ENCODE results near the gene EDARADD.
"Not testable (repeated sequence)": the region's sequence is repeated elsewhere in the genome, so short reads cannot be mapped to it uniquely, and the experiment has no call there.

Gene EDARADD

DNA sequence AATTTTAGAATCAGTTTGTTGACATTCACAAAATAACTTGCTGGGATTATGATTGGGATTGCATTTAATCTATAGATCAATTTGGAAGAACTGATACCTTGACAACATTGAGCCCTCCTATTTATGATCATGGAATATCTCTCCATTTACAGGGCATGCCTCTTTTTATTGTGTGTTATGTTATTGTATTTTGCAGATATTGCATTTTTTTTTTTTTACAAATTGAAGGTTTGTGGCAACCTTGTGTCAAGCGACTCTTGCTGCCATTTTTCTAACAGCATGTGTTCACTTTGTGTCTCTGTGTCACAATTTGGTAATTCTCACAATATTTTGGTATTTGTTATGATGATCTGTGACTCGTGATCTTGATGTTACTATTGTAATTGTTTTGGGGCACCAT lies 46.3 kb downstream of the EDARADD start:
- no peak for DNase-seq

DNA sequence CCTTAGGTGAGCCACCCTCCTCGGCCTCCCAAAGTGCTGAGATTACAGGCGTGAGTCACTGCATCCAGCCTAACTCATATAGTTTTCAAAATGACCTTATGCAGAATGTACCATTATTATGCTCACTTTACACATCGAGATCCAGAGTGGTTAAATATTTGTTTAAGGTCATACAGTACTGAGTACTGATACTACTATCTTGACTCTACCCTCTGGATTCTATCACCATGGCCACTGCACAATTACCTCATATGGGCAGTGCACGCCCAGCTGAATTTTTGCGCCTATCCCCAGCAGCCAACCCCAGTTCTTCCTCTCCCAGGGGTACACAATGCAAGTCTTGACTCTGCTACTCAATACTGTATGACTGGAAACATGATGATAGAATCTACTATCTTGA lies 56.7 kb downstream of the EDARADD start:
- no peak for DNase-seq

DNA sequence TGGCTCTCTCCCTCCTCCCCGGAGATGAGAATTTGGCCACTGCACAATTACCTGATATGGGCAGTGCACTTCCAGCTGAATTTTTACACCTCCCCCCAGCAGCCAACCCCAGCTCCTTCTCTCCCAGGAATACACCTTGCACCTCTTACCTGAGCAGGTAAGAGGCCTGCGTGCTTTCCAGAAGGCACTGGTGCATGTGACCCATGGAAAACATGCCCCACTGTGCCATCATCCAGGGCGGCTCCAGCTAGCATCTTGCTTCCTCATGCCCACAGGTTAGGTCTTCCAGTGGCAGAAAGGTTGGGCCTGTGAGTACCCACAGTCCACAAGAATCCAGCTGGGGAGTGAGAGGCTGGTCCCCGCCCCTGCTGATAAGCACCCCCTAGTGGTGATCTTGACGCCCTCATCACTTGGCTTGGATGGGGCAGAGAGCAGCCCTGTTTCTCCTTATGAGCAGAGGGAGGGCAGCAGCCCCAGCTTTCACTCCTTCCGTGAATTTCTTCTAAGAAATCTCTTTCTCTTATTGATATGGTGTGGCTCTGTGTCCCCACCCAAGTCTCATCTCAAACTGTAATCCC lies 57.8 kb downstream of the EDARADD start:
- peak; percentile 23 for DNase-seq

DNA sequence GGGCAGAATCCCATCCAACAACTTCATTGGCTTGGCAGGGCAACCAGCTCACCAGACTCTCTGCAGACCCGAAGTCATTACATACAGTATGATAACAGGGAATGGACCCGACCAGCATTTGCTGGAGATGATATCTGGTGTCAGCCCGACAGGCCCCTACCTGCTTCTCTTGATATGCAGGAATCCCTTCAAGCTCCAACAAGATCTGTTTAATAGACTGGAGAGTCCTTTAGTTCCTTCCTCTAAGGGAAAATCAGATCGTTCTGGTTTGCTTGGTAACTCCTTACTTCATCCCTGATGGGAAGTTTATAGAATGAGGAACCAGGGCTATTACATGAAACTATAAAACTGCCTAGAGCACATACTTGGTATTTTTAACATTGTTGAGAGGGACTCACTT lies 61.2 kb downstream of the EDARADD start:
- no peak for DNase-seq

DNA sequence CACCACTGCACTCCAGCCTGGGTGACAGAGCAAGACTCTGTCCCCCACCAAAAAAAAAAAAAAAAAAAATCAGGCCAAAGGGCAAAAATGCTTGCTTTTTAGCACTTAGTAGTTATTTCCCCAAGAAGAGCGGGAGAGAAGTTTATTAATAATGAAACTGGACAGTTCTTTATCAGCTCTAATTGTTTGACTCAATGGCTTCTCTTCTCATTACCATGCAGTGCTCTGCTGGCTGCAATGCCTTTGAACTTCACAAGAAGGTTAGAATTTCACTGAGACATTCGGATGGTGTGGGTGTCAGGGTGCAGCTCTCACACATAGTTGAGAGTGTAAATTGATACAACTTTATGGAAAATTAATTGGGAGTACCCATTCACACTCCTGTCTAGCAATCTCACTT lies 63.7 kb downstream of the EDARADD start:
- DNase-seq: no peak

DNA sequence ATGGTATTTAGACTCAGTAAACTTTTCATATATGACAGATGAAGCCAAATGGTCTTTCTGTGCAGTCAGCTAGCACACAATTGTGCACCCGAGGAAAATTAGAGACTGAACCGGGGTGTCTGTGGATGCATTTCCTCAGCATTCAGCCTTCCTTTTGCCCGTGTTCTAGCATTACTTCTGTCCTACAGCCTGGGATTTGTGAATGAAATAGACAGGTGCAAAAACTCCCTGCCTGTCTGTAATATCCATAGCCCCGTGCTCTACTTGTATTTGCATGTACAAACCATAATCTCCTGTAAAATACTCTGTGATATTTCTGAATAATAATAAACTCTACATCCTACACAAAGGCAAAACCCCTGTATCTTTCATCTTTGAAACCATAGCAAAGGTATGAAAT lies 64.9 kb downstream of the EDARADD start:
- no peak for DNase-seq

DNA sequence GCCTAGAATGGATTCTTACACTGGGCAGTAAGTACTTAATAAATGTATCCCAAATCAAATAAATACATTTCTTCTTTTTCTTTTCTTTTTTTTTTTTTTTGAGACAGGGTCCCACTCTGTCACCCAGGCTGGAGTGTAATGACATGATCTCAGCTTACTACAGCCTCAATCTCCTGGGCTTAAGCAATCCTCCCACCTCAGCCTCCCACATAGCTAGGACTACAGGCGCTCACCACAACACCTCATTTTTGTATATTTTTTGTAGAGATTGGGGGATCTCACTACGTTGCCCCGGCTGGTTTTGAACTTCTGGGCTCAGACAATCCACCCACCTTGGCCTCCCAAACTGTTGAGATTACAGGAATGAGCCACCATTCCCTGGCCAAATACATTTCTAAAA lies 66.0 kb downstream of the EDARADD start:
- no peak for DNase-seq

DNA sequence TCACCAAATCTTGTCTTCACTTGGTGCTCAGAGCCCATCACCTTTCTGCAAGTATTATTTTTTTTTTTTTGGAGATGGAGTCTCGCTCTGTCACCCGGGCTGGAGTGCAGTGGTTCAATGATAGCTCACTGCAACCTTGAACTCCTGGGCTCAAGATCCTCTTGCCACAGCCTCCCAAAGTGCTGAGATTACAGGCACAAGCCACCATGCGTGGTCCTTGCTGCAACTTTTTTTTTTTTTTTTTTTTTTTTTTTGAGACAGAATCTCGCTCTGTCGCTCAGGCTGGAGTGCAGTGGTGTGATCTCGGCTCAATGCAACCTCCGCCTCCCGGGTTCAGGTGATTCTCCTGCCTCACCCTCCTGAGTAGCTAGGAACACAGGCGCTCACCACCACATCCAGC lies 70.1 kb downstream of the EDARADD start:
- DNase-seq: not testable (repeated sequence)

DNA sequence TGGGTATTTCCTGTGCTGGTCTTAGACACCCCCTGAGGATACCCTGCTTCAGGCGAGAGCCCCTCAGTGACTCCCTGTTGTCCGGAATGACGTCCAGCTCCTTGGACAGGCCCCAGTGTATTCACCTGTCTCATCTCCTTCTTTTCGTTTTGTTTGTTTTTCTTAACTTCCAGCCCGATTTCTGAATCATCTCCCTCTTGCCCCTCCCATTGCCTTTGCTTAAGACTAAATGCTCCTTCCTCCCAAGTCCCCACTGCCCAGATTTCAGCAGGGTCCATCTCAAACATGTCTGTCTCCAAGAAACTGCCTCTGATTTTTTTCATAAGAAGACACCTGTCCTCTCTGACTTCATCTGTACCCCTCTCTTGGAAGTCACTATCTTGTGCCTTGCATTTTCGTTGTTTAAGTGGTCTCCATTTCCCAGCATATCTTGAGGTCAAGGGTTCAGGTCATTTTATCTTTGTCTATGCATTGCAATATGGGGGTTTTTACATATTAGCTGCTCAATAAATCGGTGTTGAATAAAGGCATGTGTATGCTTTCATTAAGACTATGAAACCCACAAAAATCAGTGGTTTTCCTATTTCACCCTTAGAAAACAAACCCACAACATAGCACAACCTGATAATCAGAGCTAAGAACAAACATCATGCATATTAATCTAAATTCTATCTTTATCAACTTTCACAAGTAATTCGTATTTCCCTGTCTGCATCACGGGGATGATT lies 71.3 kb downstream of the EDARADD start:
- DNase-seq: no peak

DNA sequence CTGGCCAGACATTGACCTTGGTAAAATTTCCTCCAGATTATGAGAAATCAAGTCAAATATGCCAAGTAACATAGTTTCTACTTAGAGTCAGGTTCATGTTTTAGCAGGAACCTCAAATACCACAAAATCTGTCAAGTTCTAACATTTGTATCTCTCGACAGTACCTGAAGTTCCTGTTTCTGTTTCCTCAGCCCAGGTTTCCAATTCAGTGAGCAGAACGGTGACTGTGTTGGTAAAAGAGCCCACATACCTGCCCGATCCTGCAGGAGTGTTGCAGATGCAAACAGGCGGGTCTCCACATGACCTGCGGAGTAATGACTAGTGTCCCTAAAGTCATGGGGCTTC lies 71.8 kb downstream of the EDARADD start:
- no peak for DNase-seq

DNA sequence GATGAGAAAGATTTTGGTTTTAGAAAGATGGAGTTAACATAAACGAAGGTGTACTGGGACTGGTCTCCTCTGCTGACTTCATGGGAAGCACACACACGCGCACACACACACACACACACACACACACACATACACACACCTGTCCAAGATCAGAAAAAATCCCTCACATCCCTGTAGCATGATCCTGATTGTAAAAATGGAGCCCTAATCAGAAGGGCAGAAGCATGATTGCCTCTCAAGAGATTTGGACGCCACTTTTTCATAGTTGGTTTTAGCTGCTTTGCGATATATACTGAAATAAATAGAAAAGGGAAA lies 73.2 kb downstream of the EDARADD start:
- DNase-seq: no peak

DNA sequence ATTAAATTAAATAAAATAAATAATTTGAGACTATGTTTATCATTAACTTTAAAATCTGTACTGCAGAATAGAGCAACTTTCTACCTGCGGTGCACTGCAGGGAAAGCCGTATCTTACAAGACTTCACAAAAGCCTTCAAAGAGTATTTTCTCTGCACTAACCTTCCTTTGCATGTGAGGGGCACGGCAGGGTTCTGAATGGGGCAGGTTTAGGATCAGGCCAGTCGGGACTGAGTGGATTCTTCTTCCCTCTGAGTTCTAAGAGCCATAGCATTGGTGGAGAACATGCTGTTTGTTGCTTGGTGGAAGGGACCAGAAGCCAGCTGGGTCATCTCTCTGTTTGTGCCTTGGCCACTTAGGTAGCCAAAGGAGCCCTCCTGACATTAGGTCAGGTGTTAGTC lies 74.5 kb downstream of the EDARADD start:
- DNase-seq: no peak

DNA sequence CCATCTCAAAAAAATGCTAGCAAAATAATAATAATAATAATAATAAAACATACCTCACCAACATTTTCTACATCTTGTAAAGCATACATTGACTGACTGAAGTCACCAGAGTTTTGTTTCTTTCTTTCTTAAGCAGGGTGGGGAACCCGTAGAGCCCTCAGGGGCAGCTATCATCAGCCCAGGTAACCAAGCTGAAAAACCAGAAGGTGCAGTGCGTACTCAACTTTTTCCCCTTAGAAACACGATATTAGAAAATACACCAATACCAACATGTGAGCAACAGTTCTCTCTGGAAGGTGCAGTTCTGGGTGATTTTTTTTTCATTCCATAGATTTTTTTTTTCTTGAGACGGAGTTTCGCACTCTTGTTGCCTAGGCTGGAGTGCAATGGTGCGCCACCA lies 75.4 kb downstream of the EDARADD start:
- DNase-seq: no peak

DNA sequence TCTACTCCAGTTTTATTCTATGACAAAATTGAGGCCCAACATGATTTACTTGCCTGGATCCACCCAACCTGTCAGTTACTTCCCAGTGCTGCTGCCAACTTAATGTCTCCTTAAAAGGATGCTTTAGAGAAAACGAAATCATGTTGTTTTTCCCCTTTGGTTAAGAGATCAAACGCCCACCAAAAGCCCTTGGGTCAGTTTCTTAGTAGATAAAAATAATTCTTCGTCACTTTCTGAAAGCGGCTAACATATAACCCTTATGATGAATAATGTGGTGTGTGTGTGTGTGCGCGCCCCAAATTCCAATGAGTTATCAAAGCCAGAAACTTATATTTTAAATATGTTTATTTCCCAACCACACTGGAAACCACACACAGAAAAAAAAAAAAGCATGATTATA lies 77.0 kb downstream of the EDARADD start:
- DNase-seq: no peak

DNA sequence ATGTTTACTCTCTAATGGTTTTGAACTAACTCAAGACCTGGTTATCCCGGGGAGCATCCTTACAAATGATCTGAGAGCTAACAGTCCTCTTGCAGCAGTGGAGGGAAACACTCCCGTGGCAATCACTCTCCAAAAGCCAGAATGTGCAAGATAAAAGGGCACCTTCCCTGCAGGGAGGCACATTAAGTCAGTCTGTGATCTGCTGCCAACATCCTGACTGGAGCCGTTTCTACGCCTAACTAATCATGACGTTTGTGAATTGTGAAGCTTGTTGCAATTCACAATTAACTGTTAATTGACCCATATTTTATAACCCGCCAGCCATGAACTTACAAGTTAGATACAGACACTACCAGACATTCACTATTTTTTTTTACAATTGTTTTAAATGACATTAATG lies 77.6 kb downstream of the EDARADD start:
- DNase-seq: no peak

DNA sequence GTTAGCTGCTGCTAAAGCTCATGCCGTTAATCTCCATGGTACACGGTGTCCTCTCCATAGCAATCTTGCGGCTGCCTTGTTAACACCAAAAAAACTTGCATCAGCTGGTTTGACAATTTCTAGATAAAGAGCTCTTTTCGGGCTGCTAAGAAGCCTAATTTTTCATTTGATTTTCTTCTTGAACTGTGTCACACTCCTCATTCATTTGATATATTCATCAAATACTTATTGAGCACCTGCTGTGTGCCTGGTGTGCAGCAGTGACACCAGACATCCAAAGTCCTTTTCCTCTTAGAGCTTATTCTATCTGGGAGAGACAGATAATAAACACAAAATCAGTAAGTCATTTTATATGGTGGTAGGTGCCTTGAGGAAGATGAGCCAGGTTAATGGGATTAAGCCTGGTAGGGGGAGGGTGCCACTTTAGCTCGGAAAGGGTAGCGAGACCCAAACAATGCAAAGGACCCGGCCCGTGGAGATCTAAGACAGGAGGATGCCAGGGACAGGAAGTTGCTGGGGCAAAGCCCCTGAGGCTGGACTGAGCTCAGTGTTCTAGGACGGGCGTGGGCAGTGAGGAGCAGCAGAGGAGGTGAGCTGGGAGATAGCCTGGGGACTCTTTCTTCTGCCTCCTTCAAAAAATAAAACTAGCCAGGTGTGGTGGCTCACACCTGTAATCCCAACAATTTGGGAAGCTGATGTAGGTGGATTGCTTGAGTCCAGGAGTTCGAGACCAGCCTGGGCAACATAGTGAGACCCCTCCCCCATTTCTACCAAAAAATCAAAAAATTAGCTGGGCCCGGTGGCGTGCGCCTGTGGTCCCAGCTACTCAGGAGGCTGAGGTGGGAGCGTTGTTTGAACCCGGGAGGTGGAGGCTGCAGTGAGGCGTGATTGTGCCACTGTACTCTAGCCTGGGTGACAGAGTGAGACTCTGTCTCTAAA lies 79.0 kb downstream of the EDARADD start:
- DNase-seq: no peak

DNA sequence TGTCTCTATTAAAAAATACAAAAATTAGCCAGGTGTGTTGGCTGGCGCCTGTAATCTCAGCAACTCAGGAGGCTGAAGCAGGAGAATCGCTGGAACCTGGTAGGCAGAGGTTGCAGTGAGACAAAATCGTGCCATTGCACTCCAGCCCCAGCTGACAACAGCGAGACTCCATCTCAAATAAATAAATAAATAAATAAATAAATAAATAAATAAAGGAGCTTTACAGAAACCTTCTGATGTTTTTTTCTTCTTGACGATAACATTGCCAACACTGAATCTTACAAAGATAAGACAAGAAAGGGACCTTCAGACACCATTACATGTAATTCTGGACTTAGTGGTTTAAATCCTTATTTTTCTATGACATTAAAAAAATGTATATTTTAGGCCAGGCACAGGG lies 81.9 kb downstream of the EDARADD start:
- no peak for DNase-seq

DNA sequence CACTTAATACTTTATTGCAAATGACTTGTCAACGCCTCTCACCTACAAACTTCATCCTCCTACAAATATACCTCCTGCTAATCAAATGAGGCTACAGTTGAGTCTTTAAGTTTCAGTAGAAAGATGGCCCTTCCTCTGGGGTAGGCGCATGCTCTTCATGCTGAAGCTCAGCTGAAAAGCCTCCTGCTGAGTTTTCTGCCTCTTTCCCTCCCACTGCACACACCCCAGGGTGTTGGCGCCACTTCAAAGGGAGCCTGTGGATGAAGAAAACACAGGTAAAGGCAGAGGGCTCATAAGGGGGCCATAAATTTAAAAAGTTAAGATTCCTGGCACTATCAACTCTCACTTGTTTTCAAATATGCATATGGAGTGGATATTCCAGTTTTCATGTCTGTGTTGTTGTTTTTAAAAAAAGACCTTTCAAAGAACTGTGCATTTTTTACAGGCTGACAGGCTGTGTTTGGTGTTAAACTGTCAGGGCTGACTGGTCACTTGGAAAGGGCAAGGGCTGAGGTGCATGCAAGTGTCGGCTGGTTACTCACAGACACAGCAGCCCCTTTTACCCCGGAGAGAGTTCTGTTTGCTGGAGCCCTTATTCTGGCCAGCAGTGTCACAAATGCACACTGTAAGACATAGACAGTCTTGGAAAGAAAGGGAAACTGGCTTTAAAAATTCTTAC lies 86.8 kb downstream of the EDARADD start:
- no peak for DNase-seq

DNA sequence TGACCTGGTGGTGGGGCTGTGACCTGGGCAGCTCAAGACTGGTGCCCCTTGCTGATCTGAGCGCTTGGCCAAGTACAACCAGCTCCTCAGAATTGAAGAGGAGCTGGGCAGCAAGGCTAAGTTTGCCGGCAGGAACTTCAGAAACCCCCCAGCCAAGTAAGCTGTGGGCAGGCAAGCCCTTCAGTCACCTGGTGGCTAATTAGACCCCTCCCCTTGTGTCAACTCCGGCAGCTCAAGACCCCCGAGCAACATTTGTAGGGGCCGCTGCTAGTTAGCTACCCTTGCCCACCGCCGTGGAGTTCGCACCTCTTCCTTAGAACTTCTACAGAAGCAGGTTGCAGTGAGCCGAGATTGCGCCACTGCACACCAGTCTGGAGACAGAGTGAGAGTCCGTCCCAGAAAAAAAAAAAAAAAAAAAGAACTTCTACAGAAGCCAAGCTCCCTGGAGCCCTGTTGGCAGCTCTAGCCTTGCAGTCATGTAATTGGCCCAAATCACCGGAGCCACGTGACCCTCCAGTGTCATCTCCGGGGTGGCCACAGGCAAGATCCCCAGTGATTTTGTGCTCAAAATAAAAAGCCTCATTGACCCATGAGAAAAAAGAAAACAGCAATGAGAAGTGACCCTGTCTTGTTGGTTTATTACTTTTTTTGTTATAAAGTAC lies 90.4 kb downstream of the EDARADD start:
- no peak for DNase-seq

DNA sequence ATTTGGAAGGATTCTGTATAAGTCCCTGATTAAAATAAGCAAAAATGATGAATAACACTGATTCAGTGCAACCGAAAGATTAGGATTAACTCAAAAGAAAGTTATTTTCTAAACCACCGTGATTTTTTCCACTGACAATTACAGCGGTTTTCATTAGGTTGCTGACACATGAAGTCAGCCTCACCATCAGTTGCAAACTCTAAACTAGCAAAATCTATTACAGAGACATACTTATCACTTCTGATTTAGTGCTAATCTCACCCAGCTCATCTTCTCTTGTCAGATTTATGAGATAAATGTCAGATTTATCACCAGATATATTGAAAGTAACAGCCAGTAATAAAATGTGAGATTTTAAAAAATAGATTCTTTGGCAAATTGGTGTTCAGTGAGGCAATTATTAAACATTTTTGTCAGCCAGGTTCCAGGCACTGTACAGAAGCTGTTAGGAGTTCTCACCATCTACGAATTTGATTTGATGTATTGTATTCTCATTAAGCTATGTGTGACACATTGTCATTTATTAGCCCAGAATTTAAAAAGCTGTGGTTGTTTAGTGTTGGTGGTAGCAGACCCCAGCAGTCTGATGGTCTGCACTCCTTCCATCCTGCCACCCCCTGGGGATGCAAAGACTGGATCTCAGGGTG lies 92.4 kb downstream of the EDARADD start:
- no peak for DNase-seq

DNA sequence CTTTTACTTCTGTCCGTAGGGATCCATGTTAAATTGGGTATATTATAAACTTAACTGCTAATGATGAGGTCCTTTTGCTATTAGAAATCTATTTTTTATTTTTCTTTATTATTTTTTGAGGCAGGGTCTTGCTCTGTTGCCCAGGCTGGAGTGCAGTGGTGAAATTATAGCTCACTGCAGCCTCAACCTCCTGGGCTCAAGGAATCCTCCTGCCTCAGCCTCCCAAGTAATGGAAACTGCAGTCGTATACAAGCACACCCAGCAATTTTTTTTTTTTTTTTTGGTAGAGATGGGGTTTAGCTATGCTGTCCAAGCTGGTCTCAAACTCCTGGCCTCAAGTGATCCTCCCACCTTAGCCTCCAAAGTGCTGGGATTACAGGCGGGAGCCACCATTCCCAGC lies 95.1 kb downstream of the EDARADD start:
- DNase-seq: not testable (repeated sequence)

DNA sequence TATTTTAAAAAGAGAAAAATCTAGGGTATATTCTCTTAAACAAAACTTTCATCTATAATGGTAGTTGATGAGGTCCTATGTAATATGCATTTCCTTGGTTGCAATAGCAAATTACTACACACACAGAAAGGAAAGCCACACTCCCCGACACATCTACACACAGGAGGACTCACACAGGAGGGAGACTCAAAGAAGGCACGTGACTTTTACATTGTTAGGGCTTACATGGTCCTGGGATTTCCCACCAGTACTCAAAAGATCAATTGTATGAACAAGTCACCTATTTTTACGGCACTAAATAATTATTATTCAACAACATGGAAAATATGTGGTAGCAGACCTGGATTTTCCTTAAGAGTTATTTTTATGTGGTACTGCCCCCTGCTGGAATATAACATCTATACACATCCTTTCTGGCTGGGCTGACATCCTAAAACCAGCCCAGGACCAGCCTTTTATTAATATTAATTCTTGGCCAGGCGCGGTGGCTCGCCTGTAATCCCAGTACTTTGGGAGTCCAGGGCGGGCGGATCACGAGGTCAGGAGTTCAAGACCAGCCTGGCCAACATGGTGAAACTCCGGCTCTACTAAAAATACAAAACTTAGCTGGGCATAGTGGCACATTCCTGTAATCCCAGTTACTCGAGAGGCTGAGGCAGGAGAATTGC lies 95.8 kb downstream of the EDARADD start:
- DNase-seq: no peak
